Neural crest cell (in vitro differentiated cells): Measurements from ENCODE around the gene UCHL1. TPM values are rescaled to one million over a fixed set of nuclear protein-coding genes. Genes with fewer than 3 reads are reported as not detected.
A peak's percentile ranks its signal among the peaks of the same experiment; 100 is the strongest.

Experiments
- DNase-seq: peaks from one replicate; pipeline ENCODE4 v3.0.0; 2021; ENCODE audit warnings: low read depth, mixed read lengths, low spot score
- H3K27ac Mint-ChIP-seq: one replicate; pipeline ENCODE4 v1.8.0; 2021; ENCODE audit warnings: mild to moderate bottlenecking, mixed read lengths; ENCODE audit not compliant: unreplicated experiment
- H3K27me3 Mint-ChIP-seq: 2 replicates; pipeline ENCODE4 v1.8.0; 2021; ENCODE audit warnings: low read depth, mild to moderate bottlenecking, mixed read lengths
- H3K36me3 Mint-ChIP-seq: 2 replicates; pipeline ENCODE4 v1.8.0; 2021; ENCODE audit warnings: low read depth, mild to moderate bottlenecking, mixed read lengths
- H3K4me1 Mint-ChIP-seq: 2 replicates; pipeline ENCODE4 v1.8.0; 2021; ENCODE audit warnings: mixed read lengths
- H3K4me3 Mint-ChIP-seq: one replicate; pipeline ENCODE4 v1.8.0; 2021; ENCODE audit warnings: mild to moderate bottlenecking, mixed read lengths
- H3K9me3 Mint-ChIP-seq: 2 replicates; pipeline ENCODE4 v1.8.0; 2021; ENCODE audit warnings: mixed read lengths
- total RNA-seq: library from RNA; stranded (reverse); gene quantifications from 2 replicates; pipeline ENCODE4 v1.2.1, GENCODE V29; 2021
- TF ChIP-seq, protein P1 (sequence below): fragments of 200-600 bp; sonication (generic); conservative IDR thresholded peaks from 2 replicates; pipeline ENCODE4 v1.5.0; 2021; ENCODE audit warnings: antibody characterized with exemption, mild to moderate bottlenecking

UCHL1 gene
- total RNA-seq, 1 donor from 2014 or later, result 285 TPM

DNA sequence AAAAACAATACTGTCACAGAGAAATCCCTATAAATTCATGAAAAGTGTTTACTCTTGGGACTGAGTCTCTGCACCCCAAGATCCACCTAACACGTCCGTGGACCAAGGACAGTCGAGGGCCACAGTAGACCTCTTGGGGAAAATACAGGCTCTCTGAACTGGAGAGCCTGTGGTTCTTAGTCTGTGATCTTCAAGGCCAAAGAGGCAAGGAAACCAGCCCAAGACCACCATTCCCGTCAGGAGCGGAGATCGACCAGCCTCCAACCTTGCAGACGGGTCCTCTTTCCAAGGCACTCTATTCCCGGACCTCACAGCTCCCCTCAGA lies 40.8 kb upstream of the UCHL1 start:
- TF ChIP-seq, protein P1, sequence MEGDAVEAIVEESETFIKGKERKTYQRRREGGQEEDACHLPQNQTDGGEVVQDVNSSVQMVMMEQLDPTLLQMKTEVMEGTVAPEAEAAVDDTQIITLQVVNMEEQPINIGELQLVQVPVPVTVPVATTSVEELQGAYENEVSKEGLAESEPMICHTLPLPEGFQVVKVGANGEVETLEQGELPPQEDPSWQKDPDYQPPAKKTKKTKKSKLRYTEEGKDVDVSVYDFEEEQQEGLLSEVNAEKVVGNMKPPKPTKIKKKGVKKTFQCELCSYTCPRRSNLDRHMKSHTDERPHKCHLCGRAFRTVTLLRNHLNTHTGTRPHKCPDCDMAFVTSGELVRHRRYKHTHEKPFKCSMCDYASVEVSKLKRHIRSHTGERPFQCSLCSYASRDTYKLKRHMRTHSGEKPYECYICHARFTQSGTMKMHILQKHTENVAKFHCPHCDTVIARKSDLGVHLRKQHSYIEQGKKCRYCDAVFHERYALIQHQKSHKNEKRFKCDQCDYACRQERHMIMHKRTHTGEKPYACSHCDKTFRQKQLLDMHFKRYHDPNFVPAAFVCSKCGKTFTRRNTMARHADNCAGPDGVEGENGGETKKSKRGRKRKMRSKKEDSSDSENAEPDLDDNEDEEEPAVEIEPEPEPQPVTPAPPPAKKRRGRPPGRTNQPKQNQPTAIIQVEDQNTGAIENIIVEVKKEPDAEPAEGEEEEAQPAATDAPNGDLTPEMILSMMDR, result no peak
- Mint-ChIP-seq H3K4me1 (peaks cover 36% of the 10 kb centered on the region), H3K9me3 (no peaks in the 10 kb centered on the region), H3K36me3 (no peaks in the 10 kb centered on the region), H3K27ac (peak overlapping the region; percentile 69), H3K27me3 (peaks cover 22% of the 10 kb centered on the region), H3K4me3 (peak overlapping the region; percentile 93)
- DNase-seq, result no peak

DNA sequence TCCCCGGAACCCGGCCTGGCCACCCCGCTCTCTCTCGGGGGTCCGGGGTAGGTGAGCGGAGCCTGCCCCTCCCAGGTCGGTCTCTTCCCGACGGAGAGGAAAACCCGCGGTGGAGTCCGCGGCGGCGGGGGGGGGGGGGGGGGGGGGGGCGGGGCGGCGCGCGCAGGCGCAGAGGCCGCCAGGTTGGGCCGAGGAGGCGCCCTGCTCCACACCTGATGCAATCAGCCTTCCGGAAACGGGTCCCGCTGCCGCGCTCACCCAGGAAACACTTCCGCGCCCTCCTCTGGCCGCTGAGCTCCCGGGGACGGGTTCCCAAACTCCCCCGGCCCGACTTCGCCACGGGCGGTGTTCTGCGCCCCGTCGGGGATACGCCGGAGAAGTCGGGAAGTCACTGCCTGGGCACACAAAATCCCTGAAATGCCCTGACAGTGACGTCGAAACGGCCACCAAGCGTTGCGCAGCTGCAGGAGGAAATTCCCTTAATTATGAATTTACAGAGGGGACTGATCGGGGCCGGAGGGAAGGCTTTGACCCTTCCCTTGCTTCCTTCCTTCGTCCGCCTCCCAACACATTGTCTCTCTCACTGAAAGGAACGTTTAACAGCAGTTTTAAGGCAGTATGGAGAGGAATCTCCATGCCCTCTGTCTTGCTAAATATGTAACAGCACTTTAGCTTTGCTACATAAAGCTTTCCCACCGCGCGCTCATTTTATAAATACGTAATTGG lies 40.3 kb upstream of the UCHL1 start:
- Mint-ChIP-seq H3K9me3 (no peaks in the 10 kb centered on the region), H3K36me3 (no peaks in the 10 kb centered on the region), H3K27me3 (peaks cover 22% of the 10 kb centered on the region), H3K27ac (peak overlapping the region; percentile 85), H3K4me1 (peaks cover 36% of the 10 kb centered on the region), H3K4me3 (peak overlapping the region; percentile 93)
- TF ChIP-seq, protein P1, result peak; percentile 52
- peak; percentile 54 for DNase-seq

DNA sequence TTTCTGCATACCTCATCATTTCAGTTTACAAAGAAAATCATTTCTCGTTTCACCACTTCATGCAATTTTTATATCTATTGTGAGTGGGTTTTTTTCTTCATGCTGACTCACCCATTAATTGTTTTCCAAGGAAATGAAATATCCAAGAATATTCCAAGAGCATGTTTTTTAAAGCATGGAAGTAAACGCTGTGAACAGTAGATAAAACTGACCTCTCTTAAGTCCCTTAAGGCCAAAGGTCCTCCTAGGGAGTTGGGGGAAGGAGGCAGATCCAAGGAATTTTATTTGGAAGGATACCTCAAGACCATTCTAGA lies 39.8 kb upstream of the UCHL1 start:
- TF ChIP-seq, protein P1, result no peak
- peak overlapping the region; percentile 89 for H3K4me3 Mint-ChIP-seq
- no peak for DNase-seq
- no peaks in the 10 kb centered on the region for H3K36me3 Mint-ChIP-seq
- H3K27ac Mint-ChIP-seq, result peak overlapping the region; percentile 85
- H3K4me1 Mint-ChIP-seq, result peaks cover 36% of the 10 kb centered on the region
- no peaks in the 10 kb centered on the region for H3K9me3 Mint-ChIP-seq
- H3K27me3 Mint-ChIP-seq, result peaks cover 17% of the 10 kb centered on the region

DNA sequence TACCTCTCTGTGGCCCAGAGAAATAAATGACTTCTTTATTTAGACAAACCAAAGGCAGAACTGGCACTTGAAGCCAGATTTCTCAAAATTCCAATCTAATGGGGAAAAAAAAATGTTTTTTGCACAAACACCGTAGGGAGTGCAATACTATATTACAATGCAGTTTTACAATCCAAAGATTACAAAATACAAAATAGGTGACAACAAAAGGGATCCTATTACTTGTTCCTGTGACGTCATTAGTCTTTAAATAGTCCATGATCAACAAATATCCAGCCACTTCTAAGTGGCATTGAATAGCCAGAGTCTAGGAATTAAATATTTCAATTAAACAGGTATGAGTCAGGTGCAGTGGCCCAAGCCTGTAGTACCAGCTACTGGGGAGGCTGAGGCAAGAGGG lies 39.4 kb upstream of the UCHL1 start:
- TF ChIP-seq, protein P1, result no peak
- Mint-ChIP-seq H3K4me3 (peak overlapping the region; percentile 89), H3K4me1 (peaks cover 35% of the 10 kb centered on the region), H3K27ac (no peak overlapping the region), H3K27me3 (peaks cover 13% of the 10 kb centered on the region), H3K36me3 (no peaks in the 10 kb centered on the region), H3K9me3 (no peaks in the 10 kb centered on the region)
- DNase-seq, result no peak

DNA sequence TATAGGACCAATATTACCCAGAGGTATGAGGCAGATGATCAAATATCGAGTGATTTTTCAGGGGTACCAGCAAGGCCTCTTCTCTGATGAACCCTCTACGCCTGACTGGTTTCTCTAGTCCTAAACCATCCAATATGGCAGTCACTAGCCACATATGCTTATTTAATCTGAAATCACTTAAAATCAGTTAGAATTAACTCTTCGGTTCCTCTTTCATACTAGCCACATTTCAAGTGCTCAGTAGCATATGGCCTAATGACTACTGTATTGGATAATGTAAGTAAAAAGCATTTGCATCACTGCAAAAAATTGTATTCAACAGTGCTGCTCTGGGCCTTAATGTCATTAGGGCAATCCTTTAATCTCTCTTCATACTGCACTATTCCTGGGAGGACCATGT lies 38.0 kb upstream of the UCHL1 start:
- H3K4me3 Mint-ChIP-seq, result no peak overlapping the region
- no peak for DNase-seq
- H3K36me3 Mint-ChIP-seq, result no peaks in the 10 kb centered on the region
- H3K27ac Mint-ChIP-seq, result no peak overlapping the region
- TF ChIP-seq, protein P1, result no peak
- H3K4me1 Mint-ChIP-seq, result peaks cover 22% of the 10 kb centered on the region
- H3K9me3 Mint-ChIP-seq, result no peaks in the 10 kb centered on the region
- peaks cover under 1% of the 10 kb centered on the region for H3K27me3 Mint-ChIP-seq
